HEK293 (cell line): ENCODE data around the gene EXT2.

Source experiments
- CTCF ChIA-PET: fragments of 350-600 bp; formaldehyde crosslinking; extraction: SDS; loops from one replicate; lab custom pipeline; 2021; ENCODE audit warnings: antibody characterized with exemption; lab: Yijun Ruan, JAX
- POLR2A ChIA-PET: fragments of 300-600 bp; formaldehyde crosslinking; extraction: SDS; loops from one replicate; lab custom pipeline; 2020; ENCODE audit warnings: antibody characterized with exemption, inconsistent platforms; lab: Yijun Ruan, JAX
- H3K27ac ChIP-seq: fragments of 200-500 bp; sonication (Bioruptor generic); 2 replicates; pipeline ENCODE4 v1.5.1; 2014; ENCODE audit warnings: low read depth, low read length, control low read depth, inconsistent platforms; ENCODE audit errors: extremely low read depth
- H3K36me3 ChIP-seq, 2 experiments: fragments of 200-500 bp in 1 of 2; sonication (Bioruptor generic) in 1 of 2; 1 replicate in 1 of 2; 2 replicates in 1 of 2; pipeline ENCODE4 v1.5.1; 2014 to 2017; ENCODE audit warnings: inconsistent platforms in 2 of 2, low read length in 2 of 2; ENCODE audit not compliant: control insufficient read depth in 2 of 2, insufficient read depth in 1 of 2
- H3K4me1 ChIP-seq: fragments of 200-500 bp; sonication (Bioruptor generic); 2 replicates; pipeline ENCODE4 v1.5.1; 2014; ENCODE audit warnings: mild to moderate bottlenecking, low read length, inconsistent platforms; ENCODE audit not compliant: control insufficient read depth, insufficient read depth
- H3K4me3 ChIP-seq: 2 replicates; pipeline ENCODE4 v1.5.1; 2011; ENCODE audit warnings: low read depth, mild to moderate bottlenecking, control low read depth, low read length, moderate library complexity
- H3K9me3 ChIP-seq: fragments of 200-500 bp; sonication (Bioruptor generic); 2 replicates; pipeline ENCODE4 v1.5.1; 2014; ENCODE audit warnings: low read depth, low read length, inconsistent platforms; ENCODE audit not compliant: control insufficient read depth, insufficient read depth
- CTCF ChIP-seq: fragments of 450-650 bp; formaldehyde crosslinking; IDR thresholded peaks from 2 replicates; pipeline ENCODE4 v1.5.1; 2016; ENCODE audit warnings: missing biosample characterization, missing genetic modification characterization
- FEZF1 ChIP-seq: fragments of 450-650 bp; formaldehyde crosslinking; IDR thresholded peaks from 2 replicates; pipeline ENCODE4 v1.5.1; 2016; ENCODE audit warnings: missing biosample characterization, missing genetic modification characterization
- GLIS1 ChIP-seq: fragments of 450-650 bp; formaldehyde crosslinking; IDR thresholded peaks from 2 replicates; pipeline ENCODE4 v1.5.1; 2016; ENCODE audit warnings: missing biosample characterization, missing genetic modification characterization
- PRDM4 ChIP-seq: fragments of 450-650 bp; formaldehyde crosslinking; IDR thresholded peaks from 2 replicates; pipeline ENCODE4 v1.5.1; 2017; ENCODE audit warnings: missing biosample characterization, missing genetic modification characterization
- SP2 ChIP-seq: fragments of 450-650 bp; formaldehyde crosslinking; IDR thresholded peaks from 2 replicates; pipeline ENCODE4 v1.5.1; 2016; ENCODE audit warnings: missing biosample characterization, missing genetic modification characterization
- SP7 ChIP-seq: fragments of 450-650 bp; formaldehyde crosslinking; IDR thresholded peaks from 2 replicates; pipeline ENCODE4 v1.5.1; 2016; ENCODE audit warnings: missing biosample characterization, missing genetic modification characterization
- ZBTB20 ChIP-seq: fragments of 450-650 bp; formaldehyde crosslinking; IDR thresholded peaks from 2 replicates; pipeline ENCODE4 v1.5.1; 2016; ENCODE audit warnings: missing biosample characterization, missing genetic modification characterization
- ZBTB44 ChIP-seq: fragments of 450-650 bp; IDR thresholded peaks from 2 replicates; pipeline ENCODE4 v1.5.1; 2018; ENCODE audit warnings: missing biosample characterization, mild to moderate bottlenecking, missing genetic modification characterization
- ZNF292 ChIP-seq: fragments of 450-650 bp; formaldehyde crosslinking; IDR thresholded peaks from 2 replicates; pipeline ENCODE4 v1.5.1; 2016; ENCODE audit warnings: low read depth, missing biosample characterization, missing genetic modification characterization, borderline replicate concordance
- ZNF37A ChIP-seq: fragments of 450-650 bp; IDR thresholded peaks from 2 replicates; pipeline ENCODE4 v1.5.1; 2018; ENCODE audit warnings: missing biosample characterization, missing genetic modification characterization
- ZNF416 ChIP-seq: fragments of 450-650 bp; formaldehyde crosslinking; IDR thresholded peaks from 2 replicates; pipeline ENCODE4 v1.5.1; 2016; ENCODE audit warnings: missing biosample characterization, missing genetic modification characterization
- ZNF473 ChIP-seq: fragments of 450-650 bp; formaldehyde crosslinking; IDR thresholded peaks from 2 replicates; pipeline ENCODE4 v1.5.1; 2017; ENCODE audit warnings: missing biosample characterization, missing genetic modification characterization
- ZNF521 ChIP-seq: fragments of 450-650 bp; formaldehyde crosslinking; IDR thresholded peaks from 2 replicates; pipeline ENCODE4 v1.5.1; 2017; ENCODE audit warnings: missing biosample characterization, mild to moderate bottlenecking, missing genetic modification characterization
- ZNF624 ChIP-seq: fragments of 450-650 bp; formaldehyde crosslinking; IDR thresholded peaks from 2 replicates; pipeline ENCODE4 v1.5.1; 2017; ENCODE audit warnings: missing biosample characterization, missing genetic modification characterization
- ZNF654 ChIP-seq: fragments of 450-650 bp; formaldehyde crosslinking; IDR thresholded peaks from 2 replicates; pipeline ENCODE4 v1.5.1; 2016; ENCODE audit warnings: low read depth, missing biosample characterization, missing genetic modification characterization
- ZNF660 ChIP-seq: fragments of 450-650 bp; IDR thresholded peaks from 2 replicates; pipeline ENCODE4 v1.5.1; 2018; ENCODE audit warnings: missing biosample characterization, mild to moderate bottlenecking, missing genetic modification characterization
- ZNF76 ChIP-seq: fragments of 450-650 bp; formaldehyde crosslinking; IDR thresholded peaks from 2 replicates; pipeline ENCODE4; 2016; ENCODE audit warnings: low read depth, missing biosample characterization, missing genetic modification characterization, borderline replicate concordance
- TF ChIP-seq, protein P1 (sequence below): fragments of 450-650 bp; formaldehyde crosslinking; IDR thresholded peaks from 2 replicates; pipeline ENCODE4 v1.5.1; 2016; ENCODE audit warnings: missing biosample characterization, missing genetic modification characterization, borderline replicate concordance
- TF ChIP-seq, protein P2 (sequence below): fragments of 450-650 bp; formaldehyde crosslinking; IDR thresholded peaks from 2 replicates; pipeline ENCODE4 v1.5.1; 2016; ENCODE audit warnings: missing biosample characterization, missing genetic modification characterization
- TF ChIP-seq, protein P3 (sequence below): fragments of 450-650 bp; formaldehyde crosslinking; IDR thresholded peaks from 2 replicates; pipeline ENCODE4 v1.5.1; 2016; ENCODE audit warnings: missing biosample characterization, missing genetic modification characterization
- TF ChIP-seq, protein P4 (sequence below): fragments of 450-650 bp; formaldehyde crosslinking; IDR thresholded peaks from 2 replicates; pipeline ENCODE4; 2016; ENCODE audit warnings: missing biosample characterization, missing genetic modification characterization

Gene EXT2

GRCh38 chr11:44110231-44110679 is 14.8 kb downstream of the EXT2 start (continued):
- TF ChIP-seq PRDM4 (tag by site-specific recombination) (no peak), ZNF654 (tag by site-specific recombination) (peak; percentile 60), ZNF416 (no peak), ZNF521 (tag by site-specific recombination) (no peak), CTCF (tag by site-specific recombination) (0 out of 2 replicates have a peak, but pooled peaks have one; percentile 27), ZNF292 (tag by site-specific recombination) (no peak)
- TF ChIP-seq, protein P1, sequence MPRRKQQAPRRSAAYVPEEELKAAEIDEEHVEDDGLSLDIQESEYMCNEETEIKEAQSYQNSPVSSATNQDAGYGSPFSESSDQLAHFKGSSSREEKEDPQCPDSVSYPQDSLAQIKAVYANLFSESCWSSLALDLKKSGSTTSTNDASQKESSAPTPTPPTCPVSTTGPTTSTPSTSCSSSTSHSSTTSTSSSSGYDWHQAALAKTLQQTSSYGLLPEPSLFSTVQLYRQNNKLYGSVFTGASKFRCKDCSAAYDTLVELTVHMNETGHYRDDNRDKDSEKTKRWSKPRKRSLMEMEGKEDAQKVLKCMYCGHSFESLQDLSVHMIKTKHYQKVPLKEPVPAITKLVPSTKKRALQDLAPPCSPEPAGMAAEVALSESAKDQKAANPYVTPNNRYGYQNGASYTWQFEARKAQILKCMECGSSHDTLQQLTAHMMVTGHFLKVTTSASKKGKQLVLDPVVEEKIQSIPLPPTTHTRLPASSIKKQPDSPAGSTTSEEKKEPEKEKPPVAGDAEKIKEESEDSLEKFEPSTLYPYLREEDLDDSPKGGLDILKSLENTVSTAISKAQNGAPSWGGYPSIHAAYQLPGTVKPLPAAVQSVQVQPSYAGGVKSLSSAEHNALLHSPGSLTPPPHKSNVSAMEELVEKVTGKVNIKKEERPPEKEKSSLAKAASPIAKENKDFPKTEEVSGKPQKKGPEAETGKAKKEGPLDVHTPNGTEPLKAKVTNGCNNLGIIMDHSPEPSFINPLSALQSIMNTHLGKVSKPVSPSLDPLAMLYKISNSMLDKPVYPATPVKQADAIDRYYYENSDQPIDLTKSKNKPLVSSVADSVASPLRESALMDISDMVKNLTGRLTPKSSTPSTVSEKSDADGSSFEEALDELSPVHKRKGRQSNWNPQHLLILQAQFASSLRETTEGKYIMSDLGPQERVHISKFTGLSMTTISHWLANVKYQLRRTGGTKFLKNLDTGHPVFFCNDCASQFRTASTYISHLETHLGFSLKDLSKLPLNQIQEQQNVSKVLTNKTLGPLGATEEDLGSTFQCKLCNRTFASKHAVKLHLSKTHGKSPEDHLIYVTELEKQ = no peak
- TF ChIP-seq, protein P2, sequence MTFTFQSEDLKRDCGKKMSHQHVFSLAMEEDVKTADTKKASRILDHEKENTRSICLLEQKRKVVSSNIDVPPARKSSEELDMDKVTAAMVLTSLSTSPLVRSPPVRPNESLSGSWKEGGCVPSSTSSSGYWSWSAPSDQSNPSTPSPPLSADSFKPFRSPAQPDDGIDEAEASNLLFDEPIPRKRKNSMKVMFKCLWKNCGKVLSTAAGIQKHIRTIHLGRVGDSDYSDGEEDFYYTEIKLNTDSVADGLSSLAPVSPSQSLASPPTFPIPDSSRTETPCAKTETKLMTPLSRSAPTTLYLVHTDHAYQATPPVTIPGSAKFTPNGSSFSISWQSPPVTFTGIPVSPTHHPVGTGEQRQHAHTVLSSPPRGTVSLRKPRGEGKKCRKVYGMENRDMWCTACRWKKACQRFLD = no peak
- TF ChIP-seq, all 188 proteins: peak for 4

DNA sequence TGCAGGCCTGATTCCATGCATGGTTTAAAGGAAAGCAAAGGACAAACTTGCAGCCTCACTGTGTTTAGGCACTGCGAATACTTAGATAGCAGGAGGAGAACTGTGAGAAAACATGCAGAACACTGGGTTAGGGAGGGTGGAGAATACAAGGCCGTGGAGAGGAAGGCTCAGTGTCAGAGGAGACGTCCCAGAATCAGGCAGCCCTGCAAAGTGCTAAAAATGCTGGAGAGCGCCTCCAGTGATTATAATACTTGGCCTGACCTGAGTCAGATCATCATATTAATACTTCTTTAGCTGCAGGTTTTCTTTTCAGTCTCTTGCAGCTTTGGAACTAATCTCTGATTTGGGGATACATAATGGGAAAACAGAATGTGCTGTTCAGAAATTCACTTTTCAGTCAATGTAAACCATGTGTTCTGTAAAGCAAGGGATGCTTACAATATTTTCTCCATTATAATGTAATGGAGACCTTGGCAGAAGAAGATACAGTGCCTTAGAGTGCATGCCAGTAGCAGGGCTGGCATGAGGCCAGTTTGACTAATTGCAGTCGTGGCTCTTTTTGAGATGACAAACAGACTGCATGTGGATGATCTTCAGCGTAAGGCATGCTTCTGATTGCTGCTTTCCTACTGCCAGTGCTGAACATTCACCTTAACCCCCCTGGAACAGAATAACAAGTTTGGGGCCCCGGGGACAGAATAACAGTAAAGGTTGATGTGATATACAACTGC is 16.8 kb downstream of the EXT2 start:
- peaks cover 0 to 83% of the 10 kb centered on the region in 2 experiments; a peak in 2 of 3 replicates for H3K36me3 ChIP-seq
- no peak overlapping the region for H3K4me3 ChIP-seq
- H3K4me1 ChIP-seq = no peaks in the 10 kb centered on the region
- H3K27ac ChIP-seq = no peak overlapping the region
- no peaks in the 10 kb centered on the region for H3K9me3 ChIP-seq
- CTCF ChIA-PET = interaction anchor here (0.6 to 2.3 kb wide), 3 partner anchors 18 to 427 kb away, joined by 4 to 6 read pairs (median 4); no protein-coding TSS in a partner anchor
- POLR2A ChIA-PET = no interaction called here
- TF ChIP-seq ZNF76 (no peak), SP7 (tag by site-specific recombination) (0 out of 2 replicates have a peak, but pooled peaks have one; percentile 30), ZNF37A (tag by site-specific recombination) (no peak), SP2 (tag by site-specific recombination) (no peak), GLIS1 (no peak), ZNF660 (tag by site-specific recombination) (0 out of 2 replicates have a peak, but pooled peaks have one; percentile 30), ZNF473 (tag by site-specific recombination) (no peak), FEZF1 (tag by site-specific recombination) (peak; percentile 59), ZBTB20 (tag by site-specific recombination) (peak; percentile 62), ZNF624 (tag by site-specific recombination) (no peak), ZBTB44 (peak; percentile 65)
- TF ChIP-seq, protein P3, sequence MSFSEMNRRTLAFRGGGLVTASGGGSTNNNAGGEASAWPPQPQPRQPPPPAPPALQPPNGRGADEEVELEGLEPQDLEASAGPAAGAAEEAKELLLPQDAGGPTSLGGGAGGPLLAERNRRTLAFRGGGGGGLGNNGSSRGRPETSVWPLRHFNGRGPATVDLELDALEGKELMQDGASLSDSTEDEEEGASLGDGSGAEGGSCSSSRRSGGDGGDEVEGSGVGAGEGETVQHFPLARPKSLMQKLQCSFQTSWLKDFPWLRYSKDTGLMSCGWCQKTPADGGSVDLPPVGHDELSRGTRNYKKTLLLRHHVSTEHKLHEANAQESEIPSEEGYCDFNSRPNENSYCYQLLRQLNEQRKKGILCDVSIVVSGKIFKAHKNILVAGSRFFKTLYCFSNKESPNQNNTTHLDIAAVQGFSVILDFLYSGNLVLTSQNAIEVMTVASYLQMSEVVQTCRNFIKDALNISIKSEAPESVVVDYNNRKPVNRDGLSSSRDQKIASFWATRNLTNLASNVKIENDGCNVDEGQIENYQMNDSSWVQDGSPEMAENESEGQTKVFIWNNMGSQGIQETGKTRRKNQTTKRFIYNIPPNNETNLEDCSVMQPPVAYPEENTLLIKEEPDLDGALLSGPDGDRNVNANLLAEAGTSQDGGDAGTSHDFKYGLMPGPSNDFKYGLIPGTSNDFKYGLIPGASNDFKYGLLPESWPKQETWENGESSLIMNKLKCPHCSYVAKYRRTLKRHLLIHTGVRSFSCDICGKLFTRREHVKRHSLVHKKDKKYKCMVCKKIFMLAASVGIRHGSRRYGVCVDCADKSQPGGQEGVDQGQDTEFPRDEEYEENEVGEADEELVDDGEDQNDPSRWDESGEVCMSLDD = no peak
- TF ChIP-seq, protein P4, sequence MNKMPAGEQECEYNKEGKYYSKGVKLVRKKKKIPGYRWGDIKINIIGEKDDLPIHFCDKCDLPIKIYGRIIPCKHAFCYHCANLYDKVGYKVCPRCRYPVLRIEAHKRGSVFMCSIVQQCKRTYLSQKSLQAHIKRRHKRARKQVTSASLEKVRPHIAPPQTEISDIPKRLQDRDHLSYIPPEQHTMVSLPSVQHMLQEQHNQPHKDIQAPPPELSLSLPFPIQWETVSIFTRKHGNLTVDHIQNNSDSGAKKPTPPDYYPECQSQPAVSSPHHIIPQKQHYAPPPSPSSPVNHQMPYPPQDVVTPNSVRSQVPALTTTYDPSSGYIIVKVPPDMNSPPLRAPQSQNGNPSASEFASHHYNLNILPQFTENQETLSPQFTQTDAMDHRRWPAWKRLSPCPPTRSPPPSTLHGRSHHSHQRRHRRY (tag by site-specific recombination) = no peak
